Esophagus squamous epithelium (tissue), 5 donors: ENCODE measurements around the gene AHRR. TPM values are rescaled to one million over a fixed set of nuclear protein-coding genes. Genes with fewer than 3 reads are reported as not detected.
"Not testable (repeated sequence)": the region's sequence is repeated elsewhere in the genome, so short reads cannot be mapped to it uniquely, and the experiment has no call there.

Source experiments
- DNase-seq: peaks from one replicate; lab custom pipeline; 2025; lab: John Stamatoyannopoulos, UW
- H3K27ac ChIP-seq, 4 donors: fragments of 200-600 bp; sonication (generic); one replicate each; pipeline ENCODE4 v1.5.1; 2016 to 2019; ENCODE audit warnings: mild to moderate bottlenecking in 1 of 4
- H3K27me3 ChIP-seq, 4 donors: fragments of 200-600 bp; sonication (generic); 1 replicate in 3 of 4; 2 replicates in 1 of 4; pipeline versions ENCODE4 v1.5.1 to v1.6.0; 2017 to 2021; ENCODE audit warnings: antibody characterized with exemption in 1 of 4
- H3K36me3 ChIP-seq, 3 donors: fragments of 200-600 bp; sonication (generic); one replicate each; pipeline ENCODE4 v1.5.1; 2016 to 2019
- H3K4me1 ChIP-seq, 3 donors: fragments of 200-600 bp; sonication (generic); one replicate each; pipeline ENCODE4 v1.5.1; 2017 to 2019
- H3K4me3 ChIP-seq, 4 donors: fragments of 200-600 bp; sonication (generic); 1 replicate in 3 of 4; 2 replicates in 1 of 4; pipeline ENCODE4 v1.5.1; 2016 to 2019; ENCODE audit warnings: mild to moderate bottlenecking in 2 of 4, moderate library complexity in 1 of 4
- H3K9me3 ChIP-seq, 3 donors: fragments of 200-600 bp; sonication (generic); one replicate each; pipeline ENCODE4 v1.5.1; 2016 to 2019
- POLR2A ChIP-seq, 4 donors: fragments of 450-650 bp; IDR thresholded peaks; one replicate each; pipeline ENCODE4 v1.6.1; 2017; ENCODE audit warnings: antibody characterized with exemption in 4 of 4, mild to moderate bottlenecking in 4 of 4, moderate library complexity in 3 of 4
- WGBS, 2 donors: methylation state at CpG; one replicate each; pipeline ENCODE4 v1.1.5; 2018; 5-methylcytosine and 5-hydroxymethylcytosine counted together
- intact Hi-C: fragments of 100-400 bp; cut with DNase I; formaldehyde crosslinking; loops from one replicate; pipeline ENCODE4 v1.15.0; 2022
- total RNA-seq, 4 donors: library from RNA; depleted of rRNA; stranded (reverse); fragments of >200 nt; gene quantifications; one replicate each; pipeline ENCODE4 v1.1.0, GENCODE V29; 2016
- TF ChIP-seq, protein P1 (sequence below), 6 experiments: fragments of 450-650 bp in 4 of 6; fragments of 200-600 bp in 2 of 6; sonication (generic) in 2 of 6; IDR thresholded peaks; one replicate each; pipeline ENCODE4 v1.5.1; 2016 to 2019; ENCODE audit warnings: antibody characterized with exemption in 6 of 6, mild to moderate bottlenecking in 4 of 6, moderate library complexity in 4 of 6
- donor health status: DM: yes; HTN: yes; CAD: no.

The AHRR gene
- total RNA-seq: 1 to 10 TPM in 3 of 4 donors, under 1 TPM in 1; 0.66 to 1.5 (median 1.1) TPM

DNA sequence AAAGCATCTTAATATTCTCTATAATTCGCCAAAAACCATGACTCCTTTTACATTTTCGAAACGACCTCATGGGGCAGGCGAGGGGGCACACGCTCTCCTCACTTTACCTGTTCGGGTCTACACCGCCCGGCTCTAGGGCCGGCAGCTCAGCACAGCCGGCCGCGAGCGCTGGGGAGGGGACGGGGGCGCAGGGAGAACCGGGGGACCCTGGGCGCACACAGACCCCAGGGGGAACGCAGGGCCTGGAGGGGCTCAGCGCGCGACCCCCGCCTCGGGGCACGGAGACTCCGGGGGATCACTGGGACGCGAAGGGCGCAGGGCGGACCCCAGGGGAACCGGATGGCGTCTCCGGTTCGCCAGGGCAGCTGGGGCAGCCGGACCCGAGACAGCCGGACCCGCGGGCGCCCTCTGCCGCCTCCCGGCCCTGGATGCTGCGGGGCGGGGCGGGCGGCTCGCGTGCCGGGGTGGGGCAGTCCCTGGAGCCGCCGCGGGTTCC, at the start of gene AHRR:
TSS of gene AHRR (plus strand) at position 485 of the 496 bp plus-strand sequence. CDS start 22,189 bp downstream, outside the sequence.
- peaks cover 8 to 80% (median 14%) of the 10 kb centered on the region in 4 donors for H3K27me3 ChIP-seq
- H3K9me3 ChIP-seq: no peaks in the 10 kb centered on the region
- H3K4me1 ChIP-seq: peaks cover 18 to 47% (median 18%) of the 10 kb centered on the region in 3 donors
- intact Hi-C loops: no loop called here
- H3K36me3 ChIP-seq: peaks cover 0 to 12% (median 4%) of the 10 kb centered on the region in 3 donors
- DNase-seq: no peak
- H3K4me3 ChIP-seq: peak within 1 kb of the TSS; percentile 36 to 73 (median 48)
- peak within 1 kb of the TSS; percentile 21 to 71 (median 48) for H3K27ac ChIP-seq
- TF ChIP-seq, protein P1, sequence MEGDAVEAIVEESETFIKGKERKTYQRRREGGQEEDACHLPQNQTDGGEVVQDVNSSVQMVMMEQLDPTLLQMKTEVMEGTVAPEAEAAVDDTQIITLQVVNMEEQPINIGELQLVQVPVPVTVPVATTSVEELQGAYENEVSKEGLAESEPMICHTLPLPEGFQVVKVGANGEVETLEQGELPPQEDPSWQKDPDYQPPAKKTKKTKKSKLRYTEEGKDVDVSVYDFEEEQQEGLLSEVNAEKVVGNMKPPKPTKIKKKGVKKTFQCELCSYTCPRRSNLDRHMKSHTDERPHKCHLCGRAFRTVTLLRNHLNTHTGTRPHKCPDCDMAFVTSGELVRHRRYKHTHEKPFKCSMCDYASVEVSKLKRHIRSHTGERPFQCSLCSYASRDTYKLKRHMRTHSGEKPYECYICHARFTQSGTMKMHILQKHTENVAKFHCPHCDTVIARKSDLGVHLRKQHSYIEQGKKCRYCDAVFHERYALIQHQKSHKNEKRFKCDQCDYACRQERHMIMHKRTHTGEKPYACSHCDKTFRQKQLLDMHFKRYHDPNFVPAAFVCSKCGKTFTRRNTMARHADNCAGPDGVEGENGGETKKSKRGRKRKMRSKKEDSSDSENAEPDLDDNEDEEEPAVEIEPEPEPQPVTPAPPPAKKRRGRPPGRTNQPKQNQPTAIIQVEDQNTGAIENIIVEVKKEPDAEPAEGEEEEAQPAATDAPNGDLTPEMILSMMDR (IDR thresholded peaks at IDR 0.05): peak in 4 of 6 experiments; percentile 17 to 50 (median 23)
- no peak for TF ChIP-seq POLR2A (IDR thresholded peaks at IDR 0.05)
- WGBS, 2 donors: 0% methylated on average over 1 to 2 of the region's 51 CpGs

DNA sequence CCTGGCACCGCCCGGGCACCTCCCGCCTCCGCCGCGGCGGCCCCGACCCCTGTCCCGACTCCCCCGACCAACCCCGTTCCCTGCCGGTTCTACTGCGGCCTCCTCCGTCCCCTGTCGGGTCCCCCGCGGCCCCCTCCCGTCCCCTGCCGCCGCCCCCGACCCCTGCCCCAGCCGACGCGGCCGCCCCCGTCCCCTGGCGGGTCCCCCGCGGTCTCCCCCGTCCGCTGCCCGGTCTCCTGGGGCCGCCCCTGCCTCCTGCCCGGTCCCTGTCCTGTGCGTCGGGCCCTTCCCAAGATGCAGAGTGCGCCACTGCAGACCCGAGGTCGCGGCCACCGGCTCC, 49.7 kb upstream of the AHRR start:
- peaks cover 0 to 36% (median 3%) of the 10 kb centered on the region in 3 donors for H3K36me3 ChIP-seq
- intact Hi-C loops: not testable (repeated sequence)
- no CpG with 5 or more reads among the region's 41 CpGs for WGBS, 2 donors

DNA sequence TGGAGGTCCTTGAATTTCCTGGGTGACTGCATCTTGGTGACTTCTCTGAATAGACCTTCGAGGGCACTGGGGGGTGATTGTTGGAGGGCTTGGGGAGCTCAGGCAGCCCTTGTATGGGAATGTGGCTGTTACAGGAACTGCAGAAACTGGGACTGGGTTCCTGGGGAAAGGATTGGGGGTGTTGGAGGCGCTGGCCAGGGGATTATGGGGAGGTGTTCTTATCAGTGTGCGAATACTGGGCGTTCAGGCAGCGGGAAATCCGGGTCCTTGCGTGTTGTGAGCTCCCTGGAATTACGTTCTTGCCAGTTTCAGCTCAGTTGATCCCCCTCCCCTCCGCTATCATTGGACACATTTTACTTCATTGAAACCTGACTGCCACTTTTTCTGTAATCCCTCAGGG, 48.4 kb upstream of the AHRR start:
- DNase-seq, H3K27ac ChIP-seq, intact Hi-C loops, H3K9me3 ChIP-seq, H3K27me3 ChIP-seq: not testable (repeated sequence)
- H3K4me1 ChIP-seq: peaks cover 7 to 37% (median 14%) of the 10 kb centered on the region in 3 donors
- peak overlapping the region in 3 of 4 donors; percentile 82 to 92 (median 89) for H3K4me3 ChIP-seq
- 76 to 86% methylated on average over 6 to 7 of the region's 9 CpGs for WGBS, 2 donors
- peaks cover 0 to 49% (median 3%) of the 10 kb centered on the region in 3 donors for H3K36me3 ChIP-seq

More for the DNA sequence above, 49.7 kb upstream of the AHRR start:
- Histone ChIP-seq H3K4me3 (peak overlapping the region; percentile 82 to 92 (median 86)), H3K27ac (peak overlapping the region; percentile 90 to 96 (median 94)), H3K4me1 (peaks cover 7 to 37% (median 14%) of the 10 kb centered on the region in 3 donors)
- DNase-seq, H3K9me3 ChIP-seq, H3K27me3 ChIP-seq: not testable (repeated sequence)

DNA sequence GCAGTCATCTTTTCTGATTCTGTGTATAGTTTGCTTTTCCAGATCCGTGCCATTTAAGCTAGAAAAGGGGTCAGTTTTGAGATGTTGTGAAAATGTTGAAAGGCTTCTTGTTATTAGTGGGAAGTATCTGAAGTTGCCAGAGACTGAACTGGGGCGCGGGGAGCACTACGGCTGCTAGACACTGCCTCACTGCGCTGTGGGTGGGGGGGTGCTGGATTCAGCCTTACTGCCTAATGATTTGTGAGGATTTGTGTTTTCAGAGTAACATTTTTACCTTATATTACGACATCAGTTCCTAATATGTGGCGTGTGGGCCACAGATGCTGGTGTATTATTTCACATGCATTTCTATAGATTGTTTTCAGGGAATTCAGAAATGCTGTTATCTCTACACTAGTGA, 48.0 kb upstream of the AHRR start:
- H3K27me3 ChIP-seq, DNase-seq, H3K27ac ChIP-seq, H3K9me3 ChIP-seq, intact Hi-C loops: not testable (repeated sequence)
- peak overlapping the region in 2 of 4 donors; percentile 82 to 89 for H3K4me3 ChIP-seq
- peaks cover 7 to 37% (median 14%) of the 10 kb centered on the region in 3 donors for H3K4me1 ChIP-seq
- peaks cover 0 to 53% (median 3%) of the 10 kb centered on the region in 3 donors for H3K36me3 ChIP-seq
- 79 to 88% methylated on average over 7 of the region's 7 CpGs for WGBS, 2 donors

DNA sequence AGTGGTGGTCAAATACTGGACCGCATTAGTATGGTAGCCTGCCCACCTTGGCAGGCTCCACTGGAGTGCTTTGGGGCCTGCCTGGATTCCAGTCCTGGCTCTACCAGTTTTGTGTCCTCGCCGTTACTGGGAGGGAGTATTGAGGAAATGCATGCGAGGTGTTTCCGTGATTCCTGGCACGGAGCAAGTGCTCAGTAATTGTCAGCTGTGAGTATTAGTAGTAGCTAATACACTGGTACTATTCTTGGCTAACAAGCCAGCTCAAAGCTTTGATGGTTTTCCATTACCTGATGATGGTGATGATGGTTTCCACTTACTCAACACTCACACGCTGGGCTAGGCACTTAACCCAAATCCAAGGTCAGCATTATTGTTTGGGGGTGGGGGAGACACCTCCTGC, 47.2 kb upstream of the AHRR start:
- H3K9me3 ChIP-seq, H3K27me3 ChIP-seq, intact Hi-C loops, H3K27ac ChIP-seq, DNase-seq: not testable (repeated sequence)
- peaks cover 7 to 37% (median 14%) of the 10 kb centered on the region in 3 donors for H3K4me1 ChIP-seq
- peaks cover 0 to 61% (median 3%) of the 10 kb centered on the region in 3 donors for H3K36me3 ChIP-seq
- H3K4me3 ChIP-seq: peak overlapping the region in 1 of 4 donors; percentile 89
- WGBS, 2 donors: 77 to 98% methylated on average over 4 to 7 of the region's 7 CpGs

DNA sequence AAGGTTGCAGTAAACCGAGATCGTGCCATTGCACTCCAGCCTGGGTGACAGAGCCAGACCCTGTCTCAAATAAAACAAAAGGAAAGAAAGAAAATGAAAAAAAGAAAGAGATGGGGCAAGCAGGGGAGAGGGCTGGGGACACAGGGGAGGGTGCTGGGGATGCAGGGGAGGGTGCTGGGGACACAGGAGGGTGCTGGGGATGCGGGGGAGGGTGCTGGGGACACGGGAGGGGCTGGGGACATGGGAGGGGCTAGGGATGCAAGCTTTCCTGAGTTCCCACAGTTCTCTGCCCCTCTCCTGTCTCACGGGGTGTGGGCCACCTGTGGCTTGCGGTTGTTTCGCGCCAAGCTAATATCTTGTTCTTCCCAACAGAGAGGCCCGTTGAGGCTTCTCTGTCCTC, 42.9 kb upstream of the AHRR start:
- Histone ChIP-seq H3K27ac (no peak overlapping the region), H3K9me3 (no peaks in the 10 kb centered on the region), H3K4me3 (no peak overlapping the region), H3K36me3 (peaks cover 0 to 81% (median 3%) of the 10 kb centered on the region in 3 donors), H3K27me3 (no peaks in the 10 kb centered on the region), H3K4me1 (peaks cover 0 to 19% (median 3%) of the 10 kb centered on the region in 3 donors)
- no peak for DNase-seq
- intact Hi-C loops: no loop called here
- TF ChIP-seq, protein P1 (IDR thresholded peaks at IDR 0.05): no peak
- TF ChIP-seq POLR2A (IDR thresholded peaks at IDR 0.05): no peak
- 81 to 89% methylated on average over 7 to 9 of the region's 9 CpGs for WGBS, 2 donors

DNA sequence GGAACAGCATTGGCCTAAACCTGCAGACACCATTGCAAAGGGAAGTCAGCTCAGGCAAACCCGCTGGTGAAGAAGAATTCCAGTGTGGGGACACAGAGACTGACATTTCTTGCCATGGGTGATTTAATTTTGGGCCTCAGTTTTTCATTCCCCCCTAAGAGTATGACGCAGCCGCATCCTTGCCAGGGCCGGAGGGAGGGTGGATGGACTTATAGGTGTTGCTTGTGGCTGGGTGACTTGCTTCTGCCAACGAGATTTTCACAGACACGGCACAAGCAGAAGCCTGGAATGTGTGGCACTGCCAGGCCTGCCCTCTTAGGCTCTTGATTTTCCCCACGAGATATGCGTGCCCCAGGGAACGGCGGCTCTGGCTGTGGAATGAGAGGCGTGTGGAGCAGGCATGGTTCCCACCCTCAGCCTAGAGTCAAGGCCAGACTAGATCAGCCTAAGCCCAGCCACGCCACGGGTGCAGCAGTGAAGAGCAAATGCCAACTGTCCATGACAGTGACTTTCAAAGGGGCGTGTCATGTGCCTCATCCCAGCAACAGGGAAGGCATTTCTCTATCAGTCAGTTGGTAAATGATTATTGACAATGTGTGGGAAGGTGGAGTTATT, 42.4 kb upstream of the AHRR start:
- H3K27ac ChIP-seq, DNase-seq, H3K9me3 ChIP-seq, H3K27me3 ChIP-seq, intact Hi-C loops, H3K4me3 ChIP-seq: not testable (repeated sequence)
- peaks cover 0 to 14% (median 0%) of the 10 kb centered on the region in 3 donors for H3K4me1 ChIP-seq
- 69 to 81% methylated on average over 6 to 10 of the region's 14 CpGs for WGBS, 2 donors
- H3K36me3 ChIP-seq: peaks cover 0 to 82% (median 3%) of the 10 kb centered on the region in 3 donors
